Panc1 (cell line): ENCODE data around the gene RMND5B. TPM values are rescaled to one million over a fixed set of nuclear protein-coding genes. Genes with fewer than 3 reads are reported as not detected.

ENCODE experiments used
- ATAC-seq: fragments of 200-7000 bp; cut with Tn5 transposase; 2 replicates; pipeline ENCODE4 v1.9.1; 2020; ENCODE audit warnings: mild to moderate bottlenecking, moderate library complexity
- BruUV-seq: library from RNA; stranded (reverse); fragments of 400-500 nt; replicated peaks from 2 replicates; lab custom pipeline; 2021; lab: Mats Ljungman, UMichigan
- CTCF ChIA-PET: fragments of 300-600 bp; sonication (Branson Sonifier 250); formaldehyde crosslinking; loops from one replicate; lab custom pipeline; 2022; ENCODE audit warnings: antibody characterized with exemption; lab: Charles Lee
- POLR2A ChIA-PET: fragments of 300-600 bp; sonication (Branson Sonifier 250); formaldehyde crosslinking; loops from one replicate; lab custom pipeline; 2022; ENCODE audit warnings: antibody characterized with exemption; lab: Charles Lee
- DNase-seq: peaks from one replicate; pipeline ENCODE4 v3.0.0-alpha.2; 2010; ENCODE audit warnings: low read depth, low spot score
- H3K27ac ChIP-seq: 2 replicates; pipeline ENCODE4 v1.5.1; 2011; ENCODE audit warnings: mild to moderate bottlenecking, low read length, inconsistent platforms
- H3K27me3 ChIP-seq: fragments of 200-500 bp; sonication (Bioruptor generic); 2 replicates; pipeline ENCODE4 v1.6.0; 2014; ENCODE audit warnings: low read length, inconsistent platforms; ENCODE audit not compliant: control insufficient read depth, insufficient read depth
- H3K36me3 ChIP-seq: fragments of 200-500 bp; sonication (Bioruptor generic); 2 replicates; pipeline ENCODE4 v1.5.1; 2014; ENCODE audit warnings: inconsistent platforms, mild to moderate bottlenecking, low read length, moderate library complexity; ENCODE audit not compliant: control insufficient read depth, insufficient read depth
- H3K4me1 ChIP-seq: 2 replicates; pipeline ENCODE4 v1.5.1; 2011; ENCODE audit warnings: inconsistent platforms, mild to moderate bottlenecking, low read length, moderate library complexity; ENCODE audit not compliant: control insufficient read depth, insufficient read depth
- H3K4me3 ChIP-seq, 2 experiments: 2 replicates each; pipeline ENCODE4 v1.5.1; 2011 to 2012; ENCODE audit warnings: low read depth in 2 of 2, low read length in 2 of 2, mild to moderate bottlenecking in 2 of 2, inconsistent platforms in 1 of 2, moderate library complexity in 1 of 2
- H3K9me3 ChIP-seq: fragments of 200-500 bp; sonication (Bioruptor generic); 2 replicates; pipeline ENCODE4 v1.5.1; 2014; ENCODE audit warnings: low read depth, mild to moderate bottlenecking, inconsistent platforms, low read length, moderate library complexity; ENCODE audit not compliant: control insufficient read depth, insufficient read depth
- CTCF ChIP-seq: fragments of 450-650 bp; IDR thresholded peaks from 2 replicates; pipeline ENCODE4 v1.5.1; 2017; ENCODE audit warnings: mild to moderate bottlenecking
- POLR2AphosphoS5 ChIP-seq: IDR thresholded peaks from 2 replicates; pipeline ENCODE4 v1.6.1; 2012; ENCODE audit warnings: mild to moderate bottlenecking, low read depth, low read length, moderate library complexity
- SIN3A ChIP-seq: IDR thresholded peaks from 2 replicates; pipeline ENCODE4 v1.6.1; 2012; ENCODE audit warnings: low read depth, mild to moderate bottlenecking, low read length, moderate library complexity, borderline replicate concordance; ENCODE audit not compliant: insufficient read depth
- TCF7L2 ChIP-seq: IDR thresholded peaks from 2 replicates; pipeline ENCODE4 v1.6.1; 2011; ENCODE audit warnings: mild to moderate bottlenecking, low read depth, low read length, inconsistent platforms
- in situ Hi-C: cut with HindIII; loops from 2 replicates; pipeline ENCODE4 v1.10.0; 2016; ENCODE audit warnings: low sequenced_read_pairs, low pct_unique_long_range_greater_than_20kb
- intact Hi-C: fragments of 100-400 bp; cut with micrococcal nuclease; formaldehyde crosslinking; loops from one replicate; pipeline ENCODE4 v1.10.0; 2022; ENCODE audit not compliant: unreplicated experiment
- total RNA-seq: library from RNA; stranded (reverse); gene quantifications from one replicate; pipeline ENCODE4 v1.2.1, GENCODE V29; 2021; ENCODE audit not compliant: unreplicated experiment
- TF ChIP-seq, protein P1 (sequence below), 2 experiments: IDR thresholded peaks; 2 replicates each; pipeline ENCODE4 v1.6.1; 2011 to 2012; ENCODE audit warnings: low read depth in 2 of 2, control low read depth in 1 of 2, low read length in 1 of 2, mild to moderate bottlenecking in 1 of 2, moderate library complexity in 1 of 2; ENCODE audit not compliant: insufficient read depth in 1 of 2

RMND5B gene
- total RNA-seq, 1 experiment from 2014 or later, result 40.8 TPM

- TF ChIP-seq POLR2AphosphoS5 (no peak), CTCF (no peak), TCF7L2 (no peak), SIN3A (no peak)
- TF ChIP-seq, protein P1, sequence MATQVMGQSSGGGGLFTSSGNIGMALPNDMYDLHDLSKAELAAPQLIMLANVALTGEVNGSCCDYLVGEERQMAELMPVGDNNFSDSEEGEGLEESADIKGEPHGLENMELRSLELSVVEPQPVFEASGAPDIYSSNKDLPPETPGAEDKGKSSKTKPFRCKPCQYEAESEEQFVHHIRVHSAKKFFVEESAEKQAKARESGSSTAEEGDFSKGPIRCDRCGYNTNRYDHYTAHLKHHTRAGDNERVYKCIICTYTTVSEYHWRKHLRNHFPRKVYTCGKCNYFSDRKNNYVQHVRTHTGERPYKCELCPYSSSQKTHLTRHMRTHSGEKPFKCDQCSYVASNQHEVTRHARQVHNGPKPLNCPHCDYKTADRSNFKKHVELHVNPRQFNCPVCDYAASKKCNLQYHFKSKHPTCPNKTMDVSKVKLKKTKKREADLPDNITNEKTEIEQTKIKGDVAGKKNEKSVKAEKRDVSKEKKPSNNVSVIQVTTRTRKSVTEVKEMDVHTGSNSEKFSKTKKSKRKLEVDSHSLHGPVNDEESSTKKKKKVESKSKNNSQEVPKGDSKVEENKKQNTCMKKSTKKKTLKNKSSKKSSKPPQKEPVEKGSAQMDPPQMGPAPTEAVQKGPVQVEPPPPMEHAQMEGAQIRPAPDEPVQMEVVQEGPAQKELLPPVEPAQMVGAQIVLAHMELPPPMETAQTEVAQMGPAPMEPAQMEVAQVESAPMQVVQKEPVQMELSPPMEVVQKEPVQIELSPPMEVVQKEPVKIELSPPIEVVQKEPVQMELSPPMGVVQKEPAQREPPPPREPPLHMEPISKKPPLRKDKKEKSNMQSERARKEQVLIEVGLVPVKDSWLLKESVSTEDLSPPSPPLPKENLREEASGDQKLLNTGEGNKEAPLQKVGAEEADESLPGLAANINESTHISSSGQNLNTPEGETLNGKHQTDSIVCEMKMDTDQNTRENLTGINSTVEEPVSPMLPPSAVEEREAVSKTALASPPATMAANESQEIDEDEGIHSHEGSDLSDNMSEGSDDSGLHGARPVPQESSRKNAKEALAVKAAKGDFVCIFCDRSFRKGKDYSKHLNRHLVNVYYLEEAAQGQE (IDR thresholded peaks at IDR 0.05; ENCODE audit: insufficient read depth in 1 of 2, low read depth in 2 of 2, low read length in 1 of 2), result no peak
- in situ Hi-C loops (no loop called here), intact Hi-C loops (no loop called here)
- Histone ChIP-seq H3K36me3 (no peaks in the 10 kb centered on the region), H3K27me3 (no peaks in the 10 kb centered on the region), H3K9me3 (no peaks in the 10 kb centered on the region), H3K27ac (no peak overlapping the region), H3K4me1 (no peaks in the 10 kb centered on the region), H3K4me3 (no peak overlapping the region)
- BruUV-seq, result no TSS peak
- ChIA-PET CTCF (no interaction called here), POLR2A (no interaction called here)
- ATAC-seq (no peak), DNase-seq (no peak)
These were observed 61.4 kb downstream of the RMND5B start for GRCh38 chr5:178192244-178192643.

- Histone ChIP-seq H3K4me3 (no peak overlapping the region), H3K27ac (no peak overlapping the region), H3K27me3 (no peaks in the 10 kb centered on the region), H3K36me3 (no peaks in the 10 kb centered on the region), H3K4me1 (no peaks in the 10 kb centered on the region), H3K9me3 (no peaks in the 10 kb centered on the region)
- TF ChIP-seq CTCF (no peak), TCF7L2 (no peak), POLR2AphosphoS5 (no peak), SIN3A (no peak)
- TF ChIP-seq, protein P1 (IDR thresholded peaks at IDR 0.05; ENCODE audit: insufficient read depth in 1 of 2, low read depth in 2 of 2, low read length in 1 of 2), result no peak
- ChIA-PET POLR2A (interaction anchor here (0.6 kb wide), 1 partner anchor 8 kb away, joined by 15 read pairs; no protein-coding TSS in a partner anchor), CTCF (interaction anchor here (0.5 to 0.7 kb wide), 2 partner anchors 12 to 126 kb away, joined by 7 to 13 read pairs; no protein-coding TSS in a partner anchor)
- in situ Hi-C loops, result no loop called here
- no peak for ATAC-seq
- intact Hi-C loops, result no loop called here
- DNase-seq, result no peak
- no TSS peak for BruUV-seq
These were observed 62.0 kb downstream of the RMND5B start for GRCh38 chr5:178192787-178193186.
